Testis (tissue), 3 donors: Measurements from ENCODE around the gene RBM45. TPM values are rescaled to one million over a fixed set of nuclear protein-coding genes. Genes with fewer than 3 reads are reported as not detected.
"Not testable (repeated sequence)": the region's sequence is repeated elsewhere in the genome, so short reads cannot be mapped to it uniquely, and the experiment has no call there.

Experiments used
- DNase-seq: peaks from one replicate; pipeline ENCODE4 v3.0.0-alpha.2; 2019
- H3K27ac ChIP-seq, 2 donors: fragments of 200-600 bp; sonication (generic); one replicate each; pipeline ENCODE4 v1.5.1; 2019
- H3K27me3 ChIP-seq: fragments of 200-600 bp; sonication (generic); one replicate; pipeline ENCODE4 v1.5.1; 2019
- H3K36me3 ChIP-seq: fragments of 200-600 bp; sonication (generic); one replicate; pipeline ENCODE4 v1.5.1; 2017; ENCODE audit warnings: low read depth; ENCODE audit errors: missing control alignments
- H3K4me1 ChIP-seq: fragments of 200-600 bp; sonication (generic); one replicate; pipeline ENCODE4 v1.5.1; 2019
- H3K4me3 ChIP-seq, 2 donors: fragments of 200-600 bp; sonication (generic); one replicate each; pipeline ENCODE4 v1.5.1; 2017 to 2019
- H3K9me3 ChIP-seq: fragments of 200-600 bp; sonication (generic); one replicate; pipeline ENCODE4 v1.5.1; 2017
- POLR2A ChIP-seq: fragments of 450-650 bp; IDR thresholded peaks from one replicate; pipeline ENCODE4 v1.6.1; 2017; ENCODE audit warnings: antibody characterized with exemption, mild to moderate bottlenecking, moderate library complexity
- WGBS, 2 donors: methylation state at CpG; one replicate each; pipeline ENCODE4 v1.1.5; 2018; 5-methylcytosine and 5-hydroxymethylcytosine counted together
- intact Hi-C: fragments of 100-400 bp; cut with DNase I; formaldehyde crosslinking; loops from one replicate; pipeline ENCODE4 v1.15.1; 2023; ENCODE audit warnings: low total_unique reads
- polyA plus RNA-seq: library from polyadenylated mRNA; stranded (reverse); fragments of 350-450 nt; fragmentation: Illumina TruSeq; extraction: RNeasy Lipid Tissue Mini Kit (QIAGEN cat#74804); gene quantifications from one replicate; pipeline ENCODE4 v1.2.3, GENCODE V29; 2014; ENCODE audit warnings: low read depth, low replicate concordance; ENCODE audit not compliant: insufficient read depth
- total RNA-seq, 2 donors: library from RNA; depleted of rRNA; stranded (reverse); fragments of >200 nt; gene quantifications; one replicate each; pipeline ENCODE4 v1.2.3, GENCODE V29; 2016
- TF ChIP-seq, protein P1 (sequence below), 3 experiments: fragments of 450-650 bp in 2 of 3; fragments of 200-600 bp in 1 of 3; sonication (generic) in 1 of 3; IDR thresholded peaks; one replicate each; pipeline ENCODE4 v1.5.1; 2016 to 2019; ENCODE audit warnings: antibody characterized with exemption in 3 of 3, mild to moderate bottlenecking in 2 of 3, moderate library complexity in 1 of 3

Gene RBM45
- total and polyA plus RNA-seq, 3 donors from 2014 or later, result 11.2 to 26.8 (median 18.6) TPM

- Histone ChIP-seq H3K9me3 (no peaks in the 10 kb centered on the region), H3K4me3 (no peak overlapping the region), H3K27me3 (no peaks in the 10 kb centered on the region), H3K27ac (no peak overlapping the region), H3K36me3 (no peaks in the 10 kb centered on the region), H3K4me1 (no peaks in the 10 kb centered on the region)
- intact Hi-C loops, result no loop called here
- 67 to 68% methylated on average over 5 of the region's 5 CpGs for WGBS, 2 donors
- no peak for DNase-seq
- TF ChIP-seq, protein P1, sequence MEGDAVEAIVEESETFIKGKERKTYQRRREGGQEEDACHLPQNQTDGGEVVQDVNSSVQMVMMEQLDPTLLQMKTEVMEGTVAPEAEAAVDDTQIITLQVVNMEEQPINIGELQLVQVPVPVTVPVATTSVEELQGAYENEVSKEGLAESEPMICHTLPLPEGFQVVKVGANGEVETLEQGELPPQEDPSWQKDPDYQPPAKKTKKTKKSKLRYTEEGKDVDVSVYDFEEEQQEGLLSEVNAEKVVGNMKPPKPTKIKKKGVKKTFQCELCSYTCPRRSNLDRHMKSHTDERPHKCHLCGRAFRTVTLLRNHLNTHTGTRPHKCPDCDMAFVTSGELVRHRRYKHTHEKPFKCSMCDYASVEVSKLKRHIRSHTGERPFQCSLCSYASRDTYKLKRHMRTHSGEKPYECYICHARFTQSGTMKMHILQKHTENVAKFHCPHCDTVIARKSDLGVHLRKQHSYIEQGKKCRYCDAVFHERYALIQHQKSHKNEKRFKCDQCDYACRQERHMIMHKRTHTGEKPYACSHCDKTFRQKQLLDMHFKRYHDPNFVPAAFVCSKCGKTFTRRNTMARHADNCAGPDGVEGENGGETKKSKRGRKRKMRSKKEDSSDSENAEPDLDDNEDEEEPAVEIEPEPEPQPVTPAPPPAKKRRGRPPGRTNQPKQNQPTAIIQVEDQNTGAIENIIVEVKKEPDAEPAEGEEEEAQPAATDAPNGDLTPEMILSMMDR (IDR thresholded peaks at IDR 0.05), result no peak
- no peak for TF ChIP-seq POLR2A
These were observed 30.2 kb downstream of the RBM45 start for GRCh38 chr2:178142274-178143065.

GRCh38 chr2:178143481-178143880 lies 31.2 kb downstream of the RBM45 start:
- no peak overlapping the region for H3K4me3 ChIP-seq
- DNase-seq, result no peak
- no peaks in the 10 kb centered on the region for H3K27me3 ChIP-seq
- H3K4me1 ChIP-seq, result no peaks in the 10 kb centered on the region
- H3K9me3 ChIP-seq, result no peaks in the 10 kb centered on the region
- no peaks in the 10 kb centered on the region for H3K36me3 ChIP-seq
- no peak overlapping the region for H3K27ac ChIP-seq
- intact Hi-C loops, result no loop called here
- no peak for TF ChIP-seq POLR2A
- TF ChIP-seq, protein P1 (IDR thresholded peaks at IDR 0.05), result no peak

DNA sequence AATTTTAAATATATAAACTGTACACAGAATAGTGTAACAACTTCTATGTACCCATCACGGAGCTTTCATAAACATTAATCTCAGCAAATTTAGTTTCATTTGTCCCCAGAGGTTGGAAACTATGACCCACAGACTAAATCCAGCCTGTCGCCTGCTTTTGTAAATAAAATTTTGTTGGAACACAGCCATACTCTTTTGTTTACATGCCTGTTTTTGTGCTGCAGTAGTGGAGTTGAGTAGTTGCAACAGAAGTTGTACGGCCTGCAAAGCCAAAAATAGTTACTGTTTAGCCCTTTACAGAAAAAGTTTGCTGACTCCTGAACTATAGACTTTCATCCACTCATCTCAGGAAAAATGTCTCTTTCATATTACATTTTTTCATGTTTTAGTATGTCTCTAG lies 39.8 kb downstream of the RBM45 start:
- TF ChIP-seq, protein P1 (IDR thresholded peaks at IDR 0.05), result no peak
- no peak for TF ChIP-seq POLR2A
- no peaks in the 10 kb centered on the region for H3K27me3 ChIP-seq
- no peak for DNase-seq
- H3K36me3 ChIP-seq, result no peaks in the 10 kb centered on the region
- H3K27ac ChIP-seq, result no peak overlapping the region
- no peak overlapping the region for H3K4me3 ChIP-seq
- no peaks in the 10 kb centered on the region for H3K4me1 ChIP-seq
- H3K9me3 ChIP-seq, result no peaks in the 10 kb centered on the region
- intact Hi-C loops, result no loop called here
- WGBS, 2 donors, result 49 to 51% methylated on average over 3 of the region's 3 CpGs

DNA sequence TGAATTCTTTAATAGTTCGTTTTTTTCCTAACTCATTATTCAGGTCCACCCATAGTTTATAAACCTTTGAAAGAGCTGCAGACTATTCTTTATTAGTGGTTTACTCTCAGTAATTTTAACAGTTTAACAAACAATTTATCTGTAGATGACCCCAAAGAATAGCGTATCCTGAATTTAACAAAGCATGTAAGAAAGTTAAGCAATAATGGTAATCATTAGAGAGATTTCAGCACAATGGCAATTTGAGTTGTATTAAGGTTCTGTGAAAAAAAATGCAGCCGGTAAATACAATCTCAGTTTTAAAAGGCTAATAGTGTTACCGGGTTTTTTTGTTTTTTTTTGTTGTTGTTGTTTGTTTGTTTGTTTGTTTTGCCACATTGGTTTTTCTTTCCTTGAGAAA lies 40.3 kb downstream of the RBM45 start:
- no peaks in the 10 kb centered on the region for H3K9me3 ChIP-seq
- no peak overlapping the region for H3K4me3 ChIP-seq
- no peak for TF ChIP-seq POLR2A
- TF ChIP-seq, protein P1 (IDR thresholded peaks at IDR 0.05), result no peak
- H3K4me1 ChIP-seq, result no peaks in the 10 kb centered on the region
- WGBS, 2 donors, result 86 to 91% methylated on average over 4 of the region's 4 CpGs
- H3K27me3 ChIP-seq, result no peaks in the 10 kb centered on the region
- DNase-seq, result no peak
- intact Hi-C loops, result no loop called here
- no peak overlapping the region for H3K27ac ChIP-seq
- no peaks in the 10 kb centered on the region for H3K36me3 ChIP-seq

DNA sequence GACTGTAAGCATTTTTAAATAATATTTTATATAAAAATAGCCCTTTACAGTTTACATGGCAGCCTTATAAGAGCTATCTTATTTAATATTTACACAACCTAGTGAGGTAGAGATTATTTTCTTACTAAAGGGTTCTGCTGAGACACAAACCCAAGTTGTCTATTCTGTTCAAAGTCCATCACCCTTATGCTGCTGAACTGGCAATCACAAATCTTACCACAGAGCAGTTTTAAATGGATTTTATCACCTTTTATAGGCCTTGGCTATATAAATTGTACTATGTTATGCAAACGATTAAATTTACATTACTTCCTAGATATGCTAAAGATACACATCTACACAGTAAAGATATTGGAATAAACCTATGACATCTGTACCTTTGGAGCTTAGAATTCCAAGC lies 40.7 kb downstream of the RBM45 start:
- no peak overlapping the region for H3K27ac ChIP-seq
- DNase-seq, result no peak
- H3K27me3 ChIP-seq, result no peaks in the 10 kb centered on the region
- intact Hi-C loops, result no loop called here
- H3K4me3 ChIP-seq, result no peak overlapping the region
- H3K4me1 ChIP-seq, result no peaks in the 10 kb centered on the region
- TF ChIP-seq POLR2A, result no peak
- TF ChIP-seq, protein P1 (IDR thresholded peaks at IDR 0.05), result no peak
- H3K9me3 ChIP-seq, result no peaks in the 10 kb centered on the region
- no peaks in the 10 kb centered on the region for H3K36me3 ChIP-seq
- WGBS, 2 donors, result 33 to 55% methylated on average over 1 of the region's 1 CpG

DNA sequence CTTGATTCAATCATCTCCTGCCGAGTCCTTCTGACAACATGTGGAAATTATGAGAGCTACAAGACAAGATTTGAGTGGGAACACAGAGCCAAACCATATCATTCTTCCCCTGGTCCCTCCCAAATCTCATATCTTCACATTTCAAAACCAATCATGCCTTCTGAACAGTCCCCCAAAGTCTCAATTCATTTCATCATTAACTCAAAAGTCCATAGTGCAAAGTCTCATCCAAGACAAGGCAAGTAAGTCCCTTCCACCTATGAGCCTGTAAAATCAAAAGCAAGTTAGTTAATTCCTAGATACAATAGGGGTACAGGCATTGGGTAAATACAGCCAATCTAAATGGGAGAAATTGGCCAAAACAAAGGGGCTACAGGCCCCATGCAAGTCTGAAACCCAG lies 41.6 kb downstream of the RBM45 start:
- H3K4me1 ChIP-seq, H3K27ac ChIP-seq, intact Hi-C loops, H3K4me3 ChIP-seq, H3K9me3 ChIP-seq, H3K36me3 ChIP-seq, DNase-seq, H3K27me3 ChIP-seq: not testable (repeated sequence)
- WGBS, 2 donors, result 76 to 77% methylated on average over 1 of the region's 1 CpG
